Erythroblast (primary cell): ENCODE measurements around the gene TNFRSF25.
"Not testable (repeated sequence)": the region's sequence is repeated elsewhere in the genome, so short reads cannot be mapped to it uniquely, and the experiment has no call there.

Source experiments
- GATA1 ChIP-seq: IDR thresholded peaks from 2 replicates; pipeline ENCODE4 v1.6.1; 2011; ENCODE audit warnings: low read depth, mild to moderate bottlenecking, control low read depth, low read length, moderate library complexity
- POLR2A ChIP-seq: IDR thresholded peaks from 2 replicates; pipeline ENCODE4 v1.6.1; 2011; ENCODE audit warnings: mild to moderate bottlenecking, low read length

DNA sequence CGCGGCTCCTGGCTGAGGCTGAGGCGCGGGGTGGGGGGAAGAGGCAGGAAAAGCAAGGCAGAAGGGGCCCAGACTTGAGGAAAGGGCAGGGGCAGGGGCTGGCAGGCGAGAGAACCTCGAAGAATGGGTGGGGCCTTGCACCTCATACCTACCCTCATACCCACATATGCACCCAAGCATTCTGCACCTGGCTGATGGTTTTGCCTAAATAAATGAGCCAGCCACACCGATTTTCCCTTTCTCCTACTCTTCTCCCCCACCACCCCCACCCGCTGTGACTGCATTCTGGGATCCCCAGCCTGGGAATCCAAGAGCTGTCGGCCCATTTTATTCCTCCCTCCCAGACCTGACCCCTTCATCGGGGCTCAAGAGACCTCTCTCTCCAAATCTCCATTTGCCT is 15.5 kb downstream of the TNFRSF25 start:
- not testable (repeated sequence) for TF ChIP-seq POLR2A, GATA1
